Loucy (cell line): Measurements from ENCODE around the gene HRH2.

Experiments
- H2AFZ ChIP-seq: fragments of 200-600 bp; sonication (generic); 2 replicates; pipeline ENCODE4 v1.6.0; 2016; ENCODE audit warnings: antibody characterized with exemption, mild to moderate bottlenecking, low read length, moderate library complexity
- H3F3A ChIP-seq: fragments of 200-600 bp; 2 replicates; pipeline ENCODE4 v1.6.0; 2016; ENCODE audit warnings: antibody characterized with exemption, low read depth, mild to moderate bottlenecking
- H3K27me3 ChIP-seq: fragments of 200-600 bp; sonication (generic); 2 replicates; pipeline ENCODE4 v1.6.1; 2014; ENCODE audit warnings: low read length, mild to moderate bottlenecking; ENCODE audit not compliant: insufficient read depth, poor library complexity, severe bottlenecking
- H3K36me3 ChIP-seq: fragments of 200-600 bp; sonication (generic); 2 replicates; pipeline ENCODE4 v1.6.1; 2016; ENCODE audit warnings: low read length; ENCODE audit not compliant: insufficient read depth
- H3K4me1 ChIP-seq: fragments of 200-600 bp; sonication (generic); 2 replicates; pipeline ENCODE4 v1.5.1; 2014; ENCODE audit warnings: low read length, mild to moderate bottlenecking; ENCODE audit not compliant: insufficient read depth, poor library complexity, severe bottlenecking
- H3K4me2 ChIP-seq: fragments of 200-600 bp; sonication (generic); 2 replicates; pipeline ENCODE4 v1.6.0; 2014; ENCODE audit warnings: antibody characterized with exemption, low read length, low read depth, mild to moderate bottlenecking; ENCODE audit not compliant: poor library complexity, severe bottlenecking
- H3K4me3 ChIP-seq: fragments of 200-600 bp; sonication (generic); 2 replicates; pipeline ENCODE4 v1.5.1; 2014; ENCODE audit warnings: low read length, mild to moderate bottlenecking, mixed read lengths; ENCODE audit not compliant: poor library complexity, severe bottlenecking
- H3K79me2 ChIP-seq: fragments of 200-600 bp; sonication (generic); 2 replicates; pipeline ENCODE4 v1.6.1; 2014; ENCODE audit warnings: low read length; ENCODE audit not compliant: insufficient read depth
- H3K9ac ChIP-seq: fragments of 200-600 bp; sonication (generic); 2 replicates; pipeline ENCODE4 v1.6.0; 2014; ENCODE audit warnings: mild to moderate bottlenecking, low read depth, low read length, moderate library complexity; ENCODE audit not compliant: poor library complexity, severe bottlenecking
- H3K9me2 ChIP-seq: fragments of 200-600 bp; sonication (generic); replicated peaks from 2 replicates; pipeline ENCODE4 v1.6.1; 2016; ENCODE audit warnings: low read depth, low read length, mixed read lengths
- H3K9me3 ChIP-seq: fragments of 200-600 bp; sonication (generic); 2 replicates; pipeline ENCODE4 v1.6.1; 2014; ENCODE audit warnings: mild to moderate bottlenecking, antibody characterized with exemption, low read length, low read depth; ENCODE audit not compliant: insufficient read depth
- H4K20me1 ChIP-seq: fragments of 200-600 bp; sonication (generic); 2 replicates; pipeline ENCODE4 v1.6.0; 2014; ENCODE audit warnings: antibody characterized with exemption, low read length, mild to moderate bottlenecking; ENCODE audit not compliant: insufficient read depth, poor library complexity, severe bottlenecking
- EZH2phosphoT487 ChIP-seq: fragments of 200-600 bp; IDR thresholded peaks from 2 replicates; pipeline ENCODE4 v1.6.1; 2018; ENCODE audit warnings: antibody characterized with exemption, mild to moderate bottlenecking, moderate library complexity, borderline replicate concordance
- TF ChIP-seq, protein P1 (sequence below): fragments of 200-600 bp; sonication (generic); conservative IDR thresholded peaks from 2 replicates; pipeline ENCODE4 v1.5.1; 2014; ENCODE audit warnings: mild to moderate bottlenecking, antibody characterized with exemption, low read length

HRH2 gene

DNA sequence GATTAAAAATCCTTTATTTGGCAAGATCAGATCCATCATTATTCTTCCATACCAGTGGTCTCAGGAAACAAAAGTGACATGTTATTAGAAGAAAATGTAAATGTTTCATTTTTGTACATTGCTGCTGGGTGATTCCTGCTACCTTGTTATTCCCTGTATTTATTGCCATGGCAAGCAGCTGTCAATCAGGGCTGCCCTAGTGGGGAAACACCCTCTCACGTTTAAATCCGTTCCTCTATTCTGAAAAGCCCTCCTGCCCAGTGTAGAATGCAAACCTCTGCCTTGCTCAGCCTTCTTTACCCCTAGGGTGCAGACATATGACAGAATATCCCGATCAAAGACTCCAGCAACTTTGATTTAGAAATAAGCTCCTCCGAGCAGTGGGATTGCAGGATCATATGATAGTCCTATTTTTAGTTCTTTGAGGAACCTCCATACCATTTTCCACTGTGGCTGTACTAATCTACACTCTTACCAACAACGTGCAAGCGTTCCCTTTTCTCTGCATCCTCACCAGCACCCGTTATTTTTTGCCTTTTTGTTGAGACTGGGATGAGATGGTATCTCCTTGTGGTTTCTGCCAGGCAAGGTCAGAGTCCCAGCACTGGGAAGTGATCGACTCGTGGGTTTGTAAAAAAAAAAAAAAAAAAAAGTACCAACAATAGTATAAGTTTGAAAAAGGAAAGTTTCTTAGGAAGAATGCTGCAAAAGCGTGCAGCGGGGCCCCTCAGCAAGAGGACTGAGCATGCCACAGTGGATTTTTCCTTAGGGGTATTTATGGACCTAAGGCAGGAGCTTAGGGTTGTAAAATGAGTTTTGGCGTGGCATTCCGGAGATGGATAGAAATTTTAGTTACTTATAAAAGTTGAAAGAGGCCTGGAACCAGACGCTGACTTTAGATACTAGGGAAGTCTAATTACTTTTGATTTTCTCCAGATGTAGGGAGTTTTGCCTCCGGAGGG is 66.7 kb downstream of the HRH2 start:
- Histone ChIP-seq H3K36me3 (no peaks in the 10 kb centered on the region), H3K4me3 (no peak overlapping the region), H3K9me3 (no peaks in the 10 kb centered on the region), H3K27me3 (no peaks in the 10 kb centered on the region), H3K79me2 (no peaks in the 10 kb centered on the region), H3K4me1 (no peaks in the 10 kb centered on the region), H2AFZ (no peak overlapping the region), H3K9ac (no peak overlapping the region), H3K9me2 (no peaks in the 10 kb centered on the region), H3F3A (no peaks in the 10 kb centered on the region), H4K20me1 (no peaks in the 10 kb centered on the region), H3K4me2 (no peak overlapping the region)
- TF ChIP-seq EZH2phosphoT487: no peak
- TF ChIP-seq, protein P1, sequence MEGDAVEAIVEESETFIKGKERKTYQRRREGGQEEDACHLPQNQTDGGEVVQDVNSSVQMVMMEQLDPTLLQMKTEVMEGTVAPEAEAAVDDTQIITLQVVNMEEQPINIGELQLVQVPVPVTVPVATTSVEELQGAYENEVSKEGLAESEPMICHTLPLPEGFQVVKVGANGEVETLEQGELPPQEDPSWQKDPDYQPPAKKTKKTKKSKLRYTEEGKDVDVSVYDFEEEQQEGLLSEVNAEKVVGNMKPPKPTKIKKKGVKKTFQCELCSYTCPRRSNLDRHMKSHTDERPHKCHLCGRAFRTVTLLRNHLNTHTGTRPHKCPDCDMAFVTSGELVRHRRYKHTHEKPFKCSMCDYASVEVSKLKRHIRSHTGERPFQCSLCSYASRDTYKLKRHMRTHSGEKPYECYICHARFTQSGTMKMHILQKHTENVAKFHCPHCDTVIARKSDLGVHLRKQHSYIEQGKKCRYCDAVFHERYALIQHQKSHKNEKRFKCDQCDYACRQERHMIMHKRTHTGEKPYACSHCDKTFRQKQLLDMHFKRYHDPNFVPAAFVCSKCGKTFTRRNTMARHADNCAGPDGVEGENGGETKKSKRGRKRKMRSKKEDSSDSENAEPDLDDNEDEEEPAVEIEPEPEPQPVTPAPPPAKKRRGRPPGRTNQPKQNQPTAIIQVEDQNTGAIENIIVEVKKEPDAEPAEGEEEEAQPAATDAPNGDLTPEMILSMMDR: no peak

DNA sequence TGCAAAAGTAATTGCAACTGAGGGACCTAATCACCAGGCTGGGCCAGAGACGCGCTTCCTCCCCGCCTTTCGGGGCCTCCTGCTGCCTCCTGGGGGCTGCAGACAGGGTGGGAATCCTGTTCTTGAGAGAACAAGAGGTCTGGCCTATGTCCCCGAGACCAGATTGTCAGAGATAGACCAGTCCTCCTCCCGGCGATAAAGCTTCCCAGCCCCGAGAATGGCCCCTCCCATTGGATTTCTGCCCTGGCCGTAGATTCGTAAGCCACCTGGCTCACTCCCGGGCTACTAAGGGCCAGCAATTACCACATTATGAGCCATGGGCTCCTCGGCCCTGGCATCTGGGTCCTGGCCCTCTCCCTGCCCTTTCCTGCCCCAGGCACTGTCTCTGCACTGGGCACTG is 70.4 kb downstream of the HRH2 start:
- H2AFZ ChIP-seq: no peak overlapping the region
- no peak overlapping the region for H3K4me2 ChIP-seq
- no peaks in the 10 kb centered on the region for H3K36me3 ChIP-seq
- H3K9me3 ChIP-seq: no peaks in the 10 kb centered on the region
- no peaks in the 10 kb centered on the region for H3K4me1 ChIP-seq
- no peak overlapping the region for H3K4me3 ChIP-seq
- H4K20me1 ChIP-seq: no peaks in the 10 kb centered on the region
- no peaks in the 10 kb centered on the region for H3K9me2 ChIP-seq
- H3F3A ChIP-seq: no peaks in the 10 kb centered on the region
- no peak overlapping the region for H3K9ac ChIP-seq
- no peaks in the 10 kb centered on the region for H3K27me3 ChIP-seq
- H3K79me2 ChIP-seq: no peaks in the 10 kb centered on the region
- TF ChIP-seq, protein P1: no peak
- TF ChIP-seq EZH2phosphoT487: no peak

DNA sequence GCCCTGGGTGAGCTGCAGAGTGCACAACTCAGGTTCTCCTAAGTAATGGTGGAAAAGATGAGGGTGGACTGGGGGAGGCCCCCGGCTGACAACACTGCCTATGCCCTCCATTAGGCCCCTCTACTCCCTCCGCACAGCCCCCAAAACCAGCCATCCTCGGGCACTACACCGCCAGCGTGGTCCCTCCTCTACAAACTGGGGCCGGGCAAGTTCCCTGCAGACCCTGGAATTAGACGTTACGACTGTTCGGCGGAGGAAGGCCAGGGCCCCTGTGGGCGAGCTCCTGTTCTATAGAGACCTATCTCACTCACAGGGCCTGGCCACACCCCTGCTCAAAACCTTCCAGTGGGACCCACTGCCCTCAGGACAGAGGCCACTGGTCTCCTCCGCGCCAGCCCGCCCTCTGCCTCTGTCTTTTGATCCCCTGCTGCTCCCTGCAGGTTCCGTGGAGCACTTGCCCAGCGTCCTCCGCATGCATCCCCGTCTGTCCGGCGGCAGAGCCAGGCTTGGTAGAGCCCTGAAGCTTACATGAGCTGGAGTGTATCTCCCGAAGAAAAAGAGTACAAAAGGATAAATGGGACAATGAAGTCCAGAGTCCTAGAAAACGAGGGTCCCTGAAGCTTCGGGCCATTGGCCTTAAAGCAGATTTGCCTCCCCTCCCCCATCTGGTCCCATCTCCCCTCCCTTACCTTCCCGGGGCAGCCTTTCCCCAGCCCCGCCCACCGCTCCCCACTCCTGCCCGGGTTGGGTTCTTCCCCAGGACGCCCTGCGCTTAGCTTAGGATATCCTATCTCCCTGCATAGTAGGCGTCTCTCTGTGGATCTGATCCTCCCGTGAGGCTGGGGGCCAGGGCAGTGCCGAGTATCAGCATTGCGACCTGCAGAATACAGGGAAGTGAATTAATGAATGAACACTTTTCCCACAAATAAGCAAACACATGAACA is 71.3 kb downstream of the HRH2 start:
- Histone ChIP-seq H2AFZ (no peak overlapping the region), H3K4me1 (no peaks in the 10 kb centered on the region), H3K4me3 (no peak overlapping the region), H3K9me2 (no peaks in the 10 kb centered on the region), H3K79me2 (no peaks in the 10 kb centered on the region), H3K4me2 (no peak overlapping the region), H3K9ac (no peak overlapping the region), H4K20me1 (no peaks in the 10 kb centered on the region), H3F3A (no peaks in the 10 kb centered on the region), H3K9me3 (no peaks in the 10 kb centered on the region), H3K36me3 (no peaks in the 10 kb centered on the region), H3K27me3 (no peaks in the 10 kb centered on the region)
- TF ChIP-seq, protein P1: no peak
- TF ChIP-seq EZH2phosphoT487: no peak
